Sigmoid colon (tissue), 7 donors: ENCODE data around the gene ABHD14A. TPM values are rescaled to one million over a fixed set of nuclear protein-coding genes. Genes with fewer than 3 reads are reported as not detected.

Source experiments
- DNase-seq: peaks from one replicate; pipeline ENCODE4 v3.0.0-alpha.2; 2019
- H3K27ac ChIP-seq, 4 donors: fragments of 200-600 bp; sonication (generic); one replicate each; pipeline ENCODE4 v1.5.1; 2016 to 2019; ENCODE audit warnings: mild to moderate bottlenecking in 1 of 4
- H3K27me3 ChIP-seq, 3 donors: fragments of 200-600 bp; sonication (generic); one replicate each; pipeline ENCODE4 v1.5.1; 2019; ENCODE audit warnings: mild to moderate bottlenecking in 1 of 3
- H3K36me3 ChIP-seq, 4 donors: fragments of 200-600 bp; sonication (generic); one replicate each; pipeline ENCODE4 v1.5.1; 2016 to 2019
- H3K4me1 ChIP-seq, 4 donors: fragments of 200-600 bp; sonication (generic); one replicate each; pipeline ENCODE4 v1.5.1; 2017 to 2019
- H3K4me3 ChIP-seq, 4 donors: fragments of 200-600 bp; sonication (generic); one replicate each; pipeline ENCODE4 v1.5.1; 2017 to 2019; ENCODE audit warnings: mild to moderate bottlenecking in 2 of 4, moderate library complexity in 1 of 4
- H3K9me3 ChIP-seq, 4 donors: fragments of 200-600 bp in 3 of 4; sonication (generic) in 3 of 4; one replicate each; pipeline versions ENCODE4 v1.5.1 to v1.6.1; 2013 to 2019
- CTCF ChIP-seq, 4 experiments: fragments of 450-650 bp in 3 of 4; fragments of 200-600 bp in 1 of 4; IDR thresholded peaks; one replicate each; pipeline ENCODE4 v1.5.1; 2016 to 2019; ENCODE audit warnings: antibody characterized with exemption in 4 of 4, mild to moderate bottlenecking in 3 of 4, moderate library complexity in 2 of 4
- EP300 ChIP-seq, 4 donors: sonication (generic); formaldehyde crosslinking; IDR thresholded peaks; one replicate each; pipeline ENCODE4 v1.6.1; 2017; ENCODE audit warnings: antibody characterized with exemption in 4 of 4
- POLR2A ChIP-seq, 2 donors: fragments of 450-650 bp; IDR thresholded peaks; one replicate each; pipeline ENCODE4 v1.6.1; 2016; ENCODE audit warnings: antibody characterized with exemption in 2 of 2, mild to moderate bottlenecking in 2 of 2, moderate library complexity in 2 of 2
- POLR2AphosphoS5 ChIP-seq, 4 donors: sonication (generic); formaldehyde crosslinking; IDR thresholded peaks; one replicate each; pipeline ENCODE4 v1.6.1; 2017; ENCODE audit warnings: antibody characterized with exemption in 4 of 4
- WGBS, 2 donors: extraction: QIAGEN DNeasy Blood & Tissue Kit; methylation state at CpG; one replicate each; pipeline ENCODE4 v1.1.7; 2013; 5-methylcytosine and 5-hydroxymethylcytosine counted together
- intact Hi-C: fragments of 100-400 bp; cut with DNase I; formaldehyde crosslinking; loops from one replicate; pipeline ENCODE4 v1.15.1; 2023
- polyA plus RNA-seq, 3 donors: library from polyadenylated mRNA; stranded (reverse); fragments of 200-250 nt; gene quantifications; one replicate each; pipeline ENCODE4 v1.2.3, GENCODE V29; 2013
- total RNA-seq, 4 donors: library from RNA; depleted of rRNA; stranded (reverse); fragments of >200 nt; gene quantifications; one replicate each; pipeline ENCODE4 v1.1.0, GENCODE V29; 2016
- donor health status: healthy with polysubstance abuse.
- donor health status: Bipolar disorder and iron deficiency.
- donor health status: healthy.

Gene ABHD14A
- total and polyA plus RNA-seq, 7 donors = 3.2 to 35.3 (median 16.3) TPM

GRCh38 chr3:52006820-52007133 lies 31.9 kb downstream of the ABHD14A start:
- 74 to 91% methylated on average over 6 of the region's 6 CpGs for WGBS, 2 donors
- intact Hi-C loops = no loop called here
- H3K27me3 ChIP-seq = no peaks in the 10 kb centered on the region
- peaks cover 0 to 16% (median 12%) of the 10 kb centered on the region in 4 donors for H3K4me1 ChIP-seq
- no peaks in the 10 kb centered on the region for H3K9me3 ChIP-seq
- H3K36me3 ChIP-seq = no peaks in the 10 kb centered on the region
- H3K4me3 ChIP-seq = no peak overlapping the region
- DNase-seq = no peak
- TF ChIP-seq EP300 (IDR thresholded peaks at IDR 0.05) (no peak), CTCF (IDR thresholded peaks at IDR 0.05) (no peak), POLR2AphosphoS5 (IDR thresholded peaks at IDR 0.05) (no peak), POLR2A (IDR thresholded peaks at IDR 0.05) (no peak)
- H3K27ac ChIP-seq = no peak overlapping the region

- no peak for DNase-seq
- 73 to 79% methylated on average over 4 of the region's 4 CpGs for WGBS, 2 donors
- Histone ChIP-seq H3K36me3 (no peaks in the 10 kb centered on the region), H3K4me1 (peaks cover 0 to 13% (median 12%) of the 10 kb centered on the region in 4 donors), H3K27ac (no peak overlapping the region), H3K27me3 (no peaks in the 10 kb centered on the region), H3K4me3 (no peak overlapping the region), H3K9me3 (no peaks in the 10 kb centered on the region)
- TF ChIP-seq CTCF (IDR thresholded peaks at IDR 0.05) = no peak
- no peak for TF ChIP-seq EP300 (IDR thresholded peaks at IDR 0.05)
- no peak for TF ChIP-seq POLR2A (IDR thresholded peaks at IDR 0.05)
- TF ChIP-seq POLR2AphosphoS5 (IDR thresholded peaks at IDR 0.05) = no peak
- intact Hi-C loops = no loop called here
Measured at GRCh38 chr3:52007291-52007690, 32.4 kb downstream of the ABHD14A start.

GRCh38 chr3:52010431-52010830 lies 35.6 kb downstream of the ABHD14A start:
- H3K36me3 ChIP-seq = no peaks in the 10 kb centered on the region
- intact Hi-C loops = no loop called here

GRCh38 chr3:52012699-52013098 lies 37.8 kb downstream of the ABHD14A start:
- no peak for DNase-seq
- intact Hi-C loops = no loop called here
- TF ChIP-seq POLR2A (IDR thresholded peaks at IDR 0.05) (no peak), EP300 (IDR thresholded peaks at IDR 0.05) (no peak), POLR2AphosphoS5 (IDR thresholded peaks at IDR 0.05) (no peak), CTCF (IDR thresholded peaks at IDR 0.05) (no peak)
- H3K27me3 ChIP-seq = no peaks in the 10 kb centered on the region
- H3K4me3 ChIP-seq = no peak overlapping the region
- H3K9me3 ChIP-seq = no peaks in the 10 kb centered on the region
- 81 to 89% methylated on average over 7 of the region's 7 CpGs for WGBS, 2 donors
- no peaks in the 10 kb centered on the region for H3K36me3 ChIP-seq
- H3K27ac ChIP-seq = no peak overlapping the region
- no peaks in the 10 kb centered on the region for H3K4me1 ChIP-seq

More at GRCh38 chr3:52010431-52010830, 35.6 kb downstream of the ABHD14A start:
- no peak overlapping the region for H3K27ac ChIP-seq
- no peaks in the 10 kb centered on the region for H3K27me3 ChIP-seq
- H3K4me1 ChIP-seq = peaks cover 0 to 11% (median 9%) of the 10 kb centered on the region in 4 donors
- DNase-seq = no peak
- no peak overlapping the region for H3K4me3 ChIP-seq
- H3K9me3 ChIP-seq = no peaks in the 10 kb centered on the region
- TF ChIP-seq EP300 (IDR thresholded peaks at IDR 0.05) = no peak
- TF ChIP-seq POLR2AphosphoS5 (IDR thresholded peaks at IDR 0.05) = no peak
- no peak for TF ChIP-seq CTCF (IDR thresholded peaks at IDR 0.05)
- no peak for TF ChIP-seq POLR2A (IDR thresholded peaks at IDR 0.05)

- H3K36me3 ChIP-seq = no peaks in the 10 kb centered on the region
- H3K27me3 ChIP-seq = no peaks in the 10 kb centered on the region
- intact Hi-C loops = no loop called here
- no peaks in the 10 kb centered on the region for H3K4me1 ChIP-seq
- no peak overlapping the region for H3K4me3 ChIP-seq
- DNase-seq = no peak
- H3K9me3 ChIP-seq = no peaks in the 10 kb centered on the region
- 85 to 86% methylated on average over 6 of the region's 6 CpGs for WGBS, 2 donors
- H3K27ac ChIP-seq = no peak overlapping the region
- TF ChIP-seq POLR2A (IDR thresholded peaks at IDR 0.05) = no peak
- TF ChIP-seq EP300 (IDR thresholded peaks at IDR 0.05) = no peak
- no peak for TF ChIP-seq POLR2AphosphoS5 (IDR thresholded peaks at IDR 0.05)
- no peak for TF ChIP-seq CTCF (IDR thresholded peaks at IDR 0.05)
Measured at GRCh38 chr3:52013802-52014598, 39.1 kb downstream of the ABHD14A start.
